NCI-H2107 treated with DMSO at 0.1 percent for 48 hours (cell line): ENCODE data around the gene KCNJ1.

Experiments
- DNase-seq: peaks from one replicate; lab custom pipeline; 2025; ENCODE audit not compliant: unreplicated experiment; lab: John Stamatoyannopoulos, UW

Gene KCNJ1

DNA sequence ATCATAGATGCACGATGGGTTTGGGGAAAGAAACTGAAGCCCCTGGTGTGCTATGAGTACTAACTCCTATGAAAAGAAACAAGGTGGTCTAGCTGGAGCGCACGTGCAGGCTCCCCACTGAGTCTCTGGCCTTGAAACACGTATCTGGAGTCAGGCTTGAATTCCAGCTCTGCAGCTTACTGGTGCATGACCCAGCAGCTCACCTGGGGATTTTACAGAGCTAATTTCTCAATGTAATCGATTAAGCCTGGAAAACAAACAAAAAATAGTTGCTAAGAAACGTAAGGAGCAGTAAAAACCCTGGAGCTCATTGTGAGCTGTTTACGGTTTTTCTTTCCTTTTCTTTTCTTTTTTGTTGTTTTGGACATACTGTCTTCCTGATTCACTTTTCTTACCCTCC is 12.3 kb downstream of the KCNJ1 start:
- DNase-seq = no peak

DNA sequence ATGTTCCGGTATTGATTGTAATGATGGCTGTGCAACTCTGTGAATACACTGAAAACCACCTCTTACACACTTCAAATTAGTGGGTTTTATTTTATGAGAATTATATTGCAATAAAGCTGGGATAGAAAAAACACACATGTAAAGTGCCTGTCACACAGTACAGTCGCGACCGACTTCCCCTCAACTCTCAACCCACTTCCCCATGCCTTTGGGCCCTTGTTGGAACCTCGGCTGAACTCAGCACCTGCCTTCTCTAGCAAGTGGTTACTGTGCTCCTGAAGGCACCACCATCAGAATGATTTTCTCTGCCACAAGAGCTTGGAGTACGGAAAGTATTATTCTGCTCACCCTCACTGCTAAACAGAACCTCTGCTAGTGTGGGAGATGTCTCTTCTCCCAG is 13.5 kb downstream of the KCNJ1 start:
- DNase-seq = no peak

DNA sequence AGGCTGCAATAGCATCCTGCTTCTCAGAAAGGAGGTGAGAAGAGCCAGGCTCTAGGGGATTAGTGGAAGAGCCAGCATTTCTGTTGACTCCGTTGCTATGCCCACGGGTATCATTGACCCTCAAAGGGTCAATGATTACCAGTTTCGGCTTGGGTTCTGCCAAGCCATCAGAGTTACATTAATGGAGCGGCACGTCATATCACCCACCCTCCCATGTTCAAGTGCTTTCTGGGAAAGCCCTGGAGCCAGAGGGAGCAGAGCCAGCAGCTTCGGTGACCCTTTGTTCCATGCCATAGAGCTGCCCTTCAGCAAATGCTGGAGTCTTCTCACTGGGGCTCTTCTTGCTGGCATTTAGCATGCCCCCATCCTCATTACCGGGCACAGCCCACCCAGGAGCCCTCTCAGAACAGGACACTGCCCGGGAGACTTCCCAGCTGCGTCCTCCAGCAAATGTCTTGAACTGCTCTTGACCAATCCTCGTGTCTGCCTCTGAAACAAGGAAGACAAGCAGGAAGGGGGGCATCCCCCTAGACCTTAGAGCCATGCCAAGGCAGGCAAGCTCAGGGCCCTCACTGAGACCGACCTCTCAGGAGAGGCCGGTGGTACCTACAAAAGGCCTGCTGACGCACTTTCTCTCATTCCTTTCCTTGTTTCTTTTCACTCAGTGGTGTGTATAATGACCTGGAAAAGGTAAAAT is 14.6 kb downstream of the KCNJ1 start:
- DNase-seq = no peak

DNA sequence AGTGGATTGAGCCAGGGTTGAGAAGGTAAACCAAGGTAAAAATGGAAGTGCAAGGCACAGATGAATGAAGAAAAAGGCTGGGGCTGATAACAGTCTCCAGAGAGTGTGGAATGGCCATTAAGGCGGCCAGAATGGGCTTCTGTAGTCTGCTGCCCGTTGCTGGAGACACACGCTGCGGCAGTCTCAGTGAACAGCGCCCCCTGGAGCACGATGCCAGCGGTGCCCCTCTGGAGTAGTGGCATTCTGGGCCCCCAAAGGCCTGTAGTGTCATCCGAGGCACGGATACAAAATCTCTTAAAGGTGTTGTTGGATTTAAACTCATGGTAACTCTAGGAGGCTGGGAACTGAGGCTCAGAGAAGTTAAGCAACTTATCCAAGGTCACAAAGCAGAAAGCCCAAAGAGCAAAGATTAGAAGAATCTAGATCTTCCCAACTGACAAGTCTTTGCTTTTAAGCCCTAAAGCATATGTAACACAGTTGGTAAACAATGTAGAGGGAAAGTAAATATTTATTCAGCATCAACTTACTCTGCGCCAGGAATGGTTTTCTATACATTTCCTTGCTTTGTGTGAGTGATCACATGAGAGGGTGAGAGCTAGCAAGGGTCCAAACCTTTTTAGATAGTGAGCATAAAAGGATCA is 18.2 kb downstream of the KCNJ1 start:
- no peak for DNase-seq

DNA sequence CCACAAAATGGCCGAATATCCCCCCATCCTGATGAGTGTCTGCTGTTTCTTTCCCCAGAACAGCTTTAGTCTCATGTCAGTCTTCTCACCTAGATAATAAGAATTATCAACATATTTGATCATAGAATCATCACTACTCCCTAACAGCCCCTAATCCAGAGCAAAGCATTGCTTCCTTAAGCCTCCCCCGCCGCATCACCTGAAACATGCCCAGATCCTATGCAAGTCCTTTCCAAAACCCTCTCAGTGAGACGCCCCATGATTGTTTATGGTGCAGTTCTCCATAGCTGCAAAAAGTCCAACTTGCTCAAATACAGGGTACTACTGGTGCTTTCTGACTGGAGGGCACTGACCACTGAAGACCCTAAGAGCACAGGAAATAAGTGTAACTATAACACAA is 20.1 kb downstream of the KCNJ1 start:
- DNase-seq = no peak

DNA sequence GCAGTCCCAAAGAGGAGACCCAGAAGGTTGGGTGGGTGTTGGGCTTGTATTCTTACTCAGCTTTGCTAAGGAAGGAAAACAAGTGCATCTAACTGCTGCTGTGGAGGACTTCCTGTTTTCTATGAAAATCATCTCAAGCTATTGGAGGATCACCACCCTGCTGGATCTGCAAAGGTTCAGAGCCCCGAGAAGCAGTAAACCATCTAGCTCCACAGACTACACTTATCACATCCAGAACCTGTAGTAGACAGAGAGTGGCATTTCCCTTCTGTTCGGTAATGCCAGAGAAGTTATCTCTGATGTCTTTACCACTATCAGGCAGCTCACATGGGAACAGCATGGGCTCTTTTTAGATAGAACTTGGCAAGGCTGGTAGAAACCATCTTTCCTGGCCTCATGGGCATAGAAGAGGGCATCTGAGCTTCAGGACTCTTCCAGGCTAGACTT is 21.7 kb downstream of the KCNJ1 start:
- no peak for DNase-seq

DNA sequence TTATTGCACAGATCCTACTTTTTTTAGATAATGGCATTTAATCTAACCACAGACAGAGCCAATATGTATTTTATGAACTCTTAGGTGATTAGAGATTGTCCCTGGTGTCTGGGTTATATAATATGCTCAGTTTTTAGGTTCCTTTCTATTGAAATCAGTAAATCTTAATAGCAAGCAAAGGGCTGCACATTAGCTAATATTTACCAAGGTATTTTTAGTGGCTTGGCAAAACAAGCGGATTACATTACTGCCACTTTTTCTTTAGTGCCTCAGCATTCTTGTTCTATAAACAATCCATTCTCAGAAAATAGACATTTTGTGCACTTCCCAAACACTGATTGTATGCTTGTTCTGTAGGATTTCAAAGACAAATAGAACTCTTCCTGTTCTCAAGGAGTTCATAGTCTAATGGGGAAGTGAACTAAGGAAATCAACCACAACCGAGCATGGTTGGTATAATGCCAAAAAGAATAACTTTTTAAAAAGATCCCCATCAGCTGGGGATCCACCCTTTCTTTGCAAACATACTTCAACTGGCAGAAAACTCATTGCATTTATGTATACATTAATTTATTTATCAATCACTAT is 23.8 kb downstream of the KCNJ1 start:
- no peak for DNase-seq

DNA sequence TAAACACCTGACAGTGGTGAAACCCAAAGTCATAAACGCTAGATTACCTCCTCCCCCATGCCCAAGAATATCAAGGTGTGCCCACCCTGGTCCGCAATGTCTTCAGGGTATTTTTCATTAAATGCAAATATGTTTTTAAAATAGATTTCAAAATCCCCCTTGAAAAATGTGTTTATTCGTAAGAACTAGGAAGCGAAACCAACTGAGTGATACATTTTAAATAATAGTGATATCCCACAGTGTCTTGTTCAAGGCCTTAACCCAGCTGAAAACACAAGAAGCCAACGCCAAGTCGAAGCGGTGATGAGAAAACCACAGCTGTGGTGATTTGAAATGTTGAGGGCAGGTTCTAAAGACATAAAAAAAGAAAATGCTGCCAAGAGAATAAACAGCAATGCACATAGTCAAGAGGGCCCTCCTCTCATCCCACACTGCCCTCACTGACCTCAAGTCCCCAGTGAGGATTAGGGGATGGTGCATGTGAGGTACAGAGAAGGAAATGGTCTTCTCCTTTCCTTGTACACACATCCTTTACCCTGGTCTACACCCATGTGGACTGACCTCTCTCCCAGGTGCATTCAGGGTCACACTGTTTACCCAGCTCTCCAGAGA is 25.5 kb downstream of the KCNJ1 start:
- DNase-seq = no peak

DNA sequence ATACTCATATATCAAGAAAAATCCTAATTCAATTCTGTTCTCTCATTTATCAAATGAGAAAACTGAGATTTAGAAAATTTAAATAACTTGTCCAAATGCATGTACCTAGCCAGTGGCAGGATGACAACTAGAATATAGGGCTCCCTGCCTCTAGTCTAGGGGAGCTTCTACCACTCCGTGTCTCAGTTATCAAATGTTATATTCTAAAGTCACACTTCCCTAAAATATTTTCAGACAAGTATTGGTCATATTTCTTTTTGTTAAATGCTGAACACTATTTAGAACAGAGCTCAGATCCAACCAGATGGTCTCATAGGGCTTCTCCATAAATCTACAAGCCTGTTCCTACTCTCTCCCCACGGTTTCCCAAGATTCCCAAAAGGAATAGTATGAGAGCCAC is 26.3 kb downstream of the KCNJ1 start:
- no peak for DNase-seq

DNA sequence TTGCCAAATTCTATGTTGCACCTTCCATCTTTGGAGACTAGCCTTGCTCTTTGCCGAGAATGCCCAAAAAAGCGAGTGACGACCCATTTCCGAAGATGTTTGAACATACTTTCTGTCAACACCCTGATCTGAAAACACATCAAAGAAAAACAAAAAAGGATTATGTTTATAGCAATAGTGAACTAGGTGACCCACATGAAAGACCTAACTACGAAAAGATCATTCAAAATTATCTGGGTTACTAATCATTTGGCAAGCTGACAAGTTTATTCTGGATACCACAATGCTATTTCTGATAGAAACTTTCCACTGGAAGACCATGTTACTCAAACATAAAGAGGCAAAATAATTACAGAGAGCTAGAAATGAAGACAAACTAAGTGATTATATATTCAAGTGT is 27.0 kb downstream of the KCNJ1 start:
- DNase-seq = no peak

DNA sequence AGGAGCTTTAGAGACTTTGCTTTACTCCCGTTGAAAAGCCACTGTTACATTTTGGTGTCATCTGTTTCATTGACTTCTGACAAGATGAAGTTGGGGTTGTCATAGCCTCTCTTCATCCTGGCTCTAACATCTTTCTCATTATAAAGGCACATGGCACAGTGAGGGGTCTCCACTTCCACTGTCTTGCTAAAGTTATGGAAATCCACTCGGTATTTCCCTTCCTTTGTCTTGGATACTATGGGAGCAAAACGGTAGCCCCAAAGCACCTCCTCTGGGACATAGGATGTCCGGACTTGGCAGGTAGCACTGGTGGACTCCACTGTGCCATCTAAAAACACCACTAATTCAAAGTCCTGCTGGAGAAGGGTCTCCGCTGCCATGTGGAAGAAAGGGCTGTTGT is 28.0 kb downstream of the KCNJ1 start:
- DNase-seq = no peak

DNA sequence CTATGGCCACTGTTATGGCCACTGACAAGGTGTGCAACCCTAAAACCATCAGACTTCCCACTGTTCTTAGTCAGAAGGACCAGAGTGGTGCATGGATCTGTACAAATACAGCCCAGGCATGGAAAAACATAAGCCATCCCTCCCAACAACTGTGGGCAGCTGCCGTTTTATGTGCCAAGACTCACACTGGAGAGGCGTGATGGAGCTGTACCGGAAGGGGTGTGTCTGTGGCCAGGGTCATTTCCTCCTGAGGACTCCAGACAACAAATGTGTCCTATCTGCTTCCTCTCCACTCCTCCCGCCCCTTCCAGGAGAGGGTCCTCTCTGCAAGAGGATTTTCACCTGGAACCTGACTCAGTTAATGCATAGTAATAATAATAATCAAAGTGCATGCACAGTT is 29.5 kb downstream of the KCNJ1 start:
- no peak for DNase-seq

DNA sequence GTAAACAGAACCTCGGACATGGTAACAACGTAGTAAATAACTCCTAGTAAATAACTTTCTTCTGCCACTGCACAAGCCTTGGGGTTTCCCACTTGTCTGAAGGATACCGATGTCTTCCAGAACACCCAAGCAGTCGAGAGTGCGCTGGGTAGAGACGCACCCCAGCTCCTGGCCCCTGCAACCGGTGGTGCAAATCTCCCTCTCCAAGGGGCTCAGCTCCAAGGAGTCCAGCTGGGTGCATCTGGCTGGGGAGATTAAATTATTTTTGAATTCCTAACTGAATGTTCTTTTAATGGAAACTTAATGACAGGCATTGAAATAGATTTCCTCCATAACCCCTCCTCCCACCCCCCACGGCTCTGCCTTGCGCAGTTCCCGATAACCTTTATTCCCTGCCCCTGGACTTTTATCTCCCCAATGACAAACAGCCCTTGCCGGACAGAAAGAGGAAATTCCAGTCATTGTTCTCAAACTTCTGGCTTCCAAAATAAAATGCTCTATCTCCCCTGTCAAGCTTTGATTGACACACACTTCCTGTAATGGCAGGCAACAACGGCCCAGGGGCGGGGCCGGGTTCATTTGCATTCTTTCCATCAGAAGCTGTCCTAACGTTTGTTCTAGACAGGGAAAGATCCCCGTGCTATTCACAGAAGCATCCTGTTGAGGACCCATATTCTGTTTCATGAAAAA is 31.2 kb downstream of the KCNJ1 start:
- no peak for DNase-seq

DNA sequence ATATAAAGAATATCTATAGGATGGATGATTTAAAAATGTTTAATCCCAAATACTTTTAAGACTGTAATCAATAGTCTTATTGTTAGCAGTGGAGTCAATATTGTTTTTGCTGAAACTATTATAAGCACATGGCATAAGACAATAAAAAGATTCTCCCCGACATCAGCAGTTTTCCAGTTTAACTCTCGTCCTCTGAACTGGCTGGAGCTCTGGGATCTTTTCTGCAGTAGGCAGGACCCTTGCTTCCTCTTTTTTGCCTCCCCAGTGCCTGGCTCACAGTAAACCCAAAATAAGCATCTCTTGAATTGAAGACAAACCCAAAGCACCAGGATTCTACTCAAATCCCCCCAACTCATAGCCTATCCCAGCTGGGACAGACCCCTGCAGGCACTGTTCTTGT is 32.9 kb downstream of the KCNJ1 start:
- no peak for DNase-seq

DNA sequence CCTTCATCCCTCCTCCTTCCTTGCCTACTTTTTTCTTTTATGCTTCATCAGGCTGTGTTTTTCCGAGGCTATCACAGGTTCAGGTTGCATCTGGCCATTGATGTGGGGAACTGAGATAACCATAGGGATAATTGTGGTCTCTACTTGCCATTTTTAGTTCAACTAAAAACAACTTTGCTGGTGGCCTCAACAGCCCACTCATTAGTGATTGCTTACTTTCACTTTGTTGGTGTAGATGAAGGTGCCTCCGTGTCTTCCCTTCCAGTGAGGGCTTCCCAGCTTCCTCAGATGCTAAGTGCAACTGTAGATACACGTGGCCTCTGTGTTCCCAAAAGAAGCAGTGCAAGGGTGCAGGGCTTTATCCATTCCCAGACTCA is 35.0 kb downstream of the KCNJ1 start:
- no peak for DNase-seq

DNA sequence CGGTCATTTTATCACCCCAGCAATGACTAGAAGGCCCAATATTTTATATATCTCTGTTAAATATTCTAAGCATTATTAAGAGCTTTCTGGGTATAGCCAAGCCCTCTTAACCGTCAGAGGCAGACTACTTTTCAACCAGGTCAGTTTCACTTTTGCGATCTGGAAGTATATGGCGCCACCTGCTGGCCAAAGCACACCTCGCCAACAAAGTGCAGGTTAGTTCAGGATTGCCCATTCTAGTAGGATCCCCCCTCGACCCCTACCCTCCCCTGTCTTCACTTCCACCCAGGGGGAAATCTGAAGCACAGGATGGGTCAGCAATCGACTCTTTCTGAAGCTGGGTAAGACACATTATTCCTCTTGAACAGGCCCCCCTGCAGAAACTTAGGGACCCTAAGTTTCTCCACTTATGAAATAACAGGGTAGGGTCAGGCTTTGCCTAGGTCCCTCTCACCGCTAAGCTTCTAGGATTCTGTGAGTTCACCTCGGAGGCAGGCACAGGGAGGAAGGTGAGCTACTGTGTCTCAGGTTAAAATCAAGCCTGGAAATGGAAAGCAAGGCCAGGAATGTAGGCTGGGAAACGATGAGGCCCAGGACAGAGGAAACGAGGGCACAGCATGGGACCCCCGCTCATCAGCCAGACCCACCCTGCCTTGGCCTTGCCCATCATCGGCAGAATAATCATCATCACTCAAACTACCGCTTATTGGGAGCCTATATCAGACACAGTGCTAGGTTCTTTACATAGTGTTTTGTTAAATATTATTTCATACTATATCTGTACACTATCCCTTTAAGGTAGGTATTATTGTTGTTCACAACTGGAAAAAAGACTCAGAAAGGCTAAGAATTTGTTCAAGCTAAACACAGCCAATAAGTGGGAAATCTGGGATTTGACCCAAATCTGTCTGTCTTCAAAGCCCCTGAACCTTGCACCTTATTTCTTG is 35.6 kb downstream of the KCNJ1 start:
- peak; percentile 28 for DNase-seq

DNA sequence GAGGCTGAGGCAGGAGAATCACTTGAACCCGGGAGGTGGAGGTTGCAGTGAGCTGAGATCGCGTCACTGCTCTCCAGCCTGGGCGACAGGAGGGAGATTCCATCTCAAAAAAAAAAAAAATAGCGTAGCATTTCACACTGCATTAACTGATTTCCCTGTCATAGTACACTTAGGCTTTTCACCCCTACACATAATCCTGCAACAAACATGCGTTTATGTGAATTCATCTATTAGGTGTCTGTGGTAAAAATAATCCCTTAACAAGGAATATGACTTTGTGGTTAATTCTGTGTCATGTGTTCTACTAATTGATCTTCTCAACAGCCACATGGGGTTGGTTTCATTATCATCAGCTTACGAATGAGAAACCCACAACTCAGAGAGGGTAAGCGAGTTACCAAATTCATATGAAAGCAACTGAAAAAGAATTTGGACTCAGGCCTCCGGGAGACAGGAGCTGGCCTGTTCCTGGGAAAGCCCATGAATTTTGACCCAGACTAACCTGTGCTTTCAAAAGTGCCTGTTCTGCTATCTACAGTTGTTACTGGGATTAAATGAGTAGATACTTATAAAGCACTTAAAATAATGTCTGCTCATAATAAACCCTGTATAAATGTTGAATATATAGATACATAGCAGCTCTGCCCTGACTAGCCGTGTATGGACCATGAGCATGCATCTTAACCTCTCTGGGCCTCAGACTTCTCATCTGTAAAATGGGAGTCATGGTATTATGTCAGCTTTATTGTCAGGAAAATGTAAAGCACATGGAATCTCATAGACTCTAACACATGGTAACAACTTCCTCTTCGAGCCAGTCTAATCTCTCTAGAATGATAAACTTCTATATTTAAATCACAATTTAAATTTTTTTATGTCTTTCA is 36.6 kb downstream of the KCNJ1 start:
- DNase-seq = no peak

DNA sequence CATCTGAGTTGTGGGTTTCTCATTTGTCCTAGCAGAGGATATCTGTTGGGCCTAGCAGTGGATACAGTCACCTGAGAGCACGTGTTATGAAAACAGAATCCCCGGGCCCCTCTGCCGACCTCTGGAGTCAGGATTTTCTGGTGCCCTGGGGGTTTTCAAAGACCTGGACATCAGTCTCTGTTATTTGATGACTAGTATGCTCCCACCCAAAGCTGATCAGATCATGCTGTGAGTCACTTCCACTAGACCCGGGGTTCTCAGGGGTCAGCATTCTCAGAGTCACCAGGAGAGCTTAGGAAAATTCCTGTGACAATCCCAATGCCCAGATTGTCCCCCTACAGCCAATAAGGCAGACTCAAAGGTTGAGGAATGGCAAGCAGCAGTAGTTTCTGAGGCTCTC is 38.7 kb downstream of the KCNJ1 start:
- DNase-seq = no peak

DNA sequence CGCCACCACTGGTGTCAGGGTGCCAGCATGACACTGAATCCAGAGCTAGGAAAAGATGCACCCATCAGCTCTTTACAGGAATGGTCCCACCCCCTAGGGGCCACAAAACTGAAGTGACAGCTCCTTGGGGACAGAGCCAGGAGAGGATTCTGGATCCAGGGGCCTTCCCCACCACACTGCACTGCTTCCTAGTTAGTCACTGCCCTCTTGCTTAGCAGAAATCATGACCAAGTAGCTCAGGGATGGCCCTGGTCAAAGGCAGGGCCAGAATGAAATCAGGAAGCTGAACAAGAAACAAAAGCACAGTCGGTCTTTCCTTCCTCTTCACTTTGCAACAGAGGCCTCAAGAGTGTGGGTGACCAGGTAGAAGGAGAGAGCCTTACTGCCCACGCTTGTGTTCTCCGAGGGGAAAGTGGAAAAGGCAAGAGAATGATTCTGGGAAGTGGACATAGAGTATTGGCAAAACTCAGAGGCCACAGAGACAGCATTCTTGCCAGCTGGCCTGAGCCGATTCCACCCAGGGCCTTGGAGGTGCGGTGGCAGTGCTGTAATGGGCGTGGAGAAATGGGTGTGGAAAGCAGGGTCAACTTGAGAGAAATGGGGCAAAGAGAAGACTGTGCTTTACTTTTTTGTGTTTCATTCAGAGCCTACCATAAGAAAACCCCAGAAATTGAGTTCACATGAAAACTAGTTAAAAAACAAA is 39.8 kb downstream of the KCNJ1 start:
- no peak for DNase-seq
